ENCODE data around the gene CAMTA1.

GRCh38 chr1:6951536-6951935 lies 166.3 kb downstream of the CAMTA1 start:
- no peak for TF ChIP-seq CEBPB (IDR thresholded peaks at IDR 0.05; ENCODE audit: low read depth)
- no peak for TF ChIP-seq CTCF (IDR thresholded peaks at IDR 0.05 in 2 of 3, conservative IDR thresholded peaks at IDR 0.05 in 1 of 3; ENCODE audit: borderline replicate concordance in 1 of 3, insufficient read depth in 1 of 3, low read depth in 2 of 3, low read length in 2 of 3)
- TF ChIP-seq POLR2A (IDR thresholded peaks at IDR 0.05; ENCODE audit: borderline replicate concordance, extremely low read depth, insufficient read depth, insufficient read length) = no peak
- TF ChIP-seq ELF1 (IDR thresholded peaks at IDR 0.05; ENCODE audit: borderline replicate concordance, low read depth) = no peak
- no peak for TF ChIP-seq ZFX (IDR thresholded peaks at IDR 0.05)
- no peak for TF ChIP-seq REST (IDR thresholded peaks at IDR 0.05; ENCODE audit: low read depth)

All from HCT116 (cell line).